Epithelial cell of proximal tubule (primary cell): ENCODE measurements around the gene PRL. TPM values are rescaled to one million over a fixed set of nuclear protein-coding genes. Genes with fewer than 3 reads are reported as not detected.

ENCODE experiments used
- DNase-seq: peaks from one replicate; pipeline ENCODE4 v3.0.0-alpha.2; 2011; ENCODE audit warnings: low read depth
- H3K4me3 ChIP-seq: 2 replicates; pipeline ENCODE4 v1.5.1; 2011; ENCODE audit warnings: low read depth, mild to moderate bottlenecking, low read length
- CTCF ChIP-seq: conservative IDR thresholded peaks from 2 replicates; pipeline ENCODE4 v1.5.1; 2012; ENCODE audit warnings: low read depth, mild to moderate bottlenecking, low read length
- total RNA-seq: library from RNA; depleted of rRNA; stranded (reverse); fragments of >200 nt; gene quantifications from 2 replicates; pipeline ENCODE4 v1.2.3, GENCODE V29; 2015

The PRL gene
- total RNA-seq, 1 donor from 2014 or later = not detected

- TF ChIP-seq CTCF = no peak
- DNase-seq = no peak
- no peak overlapping the region for H3K4me3 ChIP-seq
Observed at GRCh38 chr6:22239261-22239921, 57.4 kb downstream of the PRL start.

DNA sequence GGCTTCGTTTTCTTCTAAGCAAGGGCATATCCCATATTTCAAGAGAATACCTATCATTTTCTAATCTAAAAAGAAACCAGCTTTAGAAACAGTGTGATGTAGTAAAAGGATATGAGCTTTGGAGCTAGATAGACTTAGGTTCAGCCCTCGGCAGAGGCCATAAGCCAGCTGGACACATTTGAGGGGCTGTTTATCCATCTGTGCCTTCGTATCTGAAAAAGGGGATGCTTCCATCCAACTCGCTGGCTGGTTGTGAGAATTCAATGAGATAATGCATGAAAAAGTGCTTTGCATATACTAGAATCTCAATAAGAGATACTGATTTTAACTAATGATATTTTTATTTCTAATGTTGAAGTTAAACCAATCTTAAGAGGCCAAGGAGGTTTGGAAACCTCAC is 58.0 kb downstream of the PRL start:
- H3K4me3 ChIP-seq = no peak overlapping the region
- DNase-seq = no peak
- TF ChIP-seq CTCF = no peak

GRCh38 chr6:22237526-22237925 is 59.3 kb downstream of the PRL start:
- H3K4me3 ChIP-seq = no peak overlapping the region
- no peak for TF ChIP-seq CTCF
- DNase-seq = no peak
